Measurements from ENCODE around the gene OGA.
A peak's percentile ranks its signal among the peaks of the same experiment; 100 is the strongest.

OGA gene

DNA sequence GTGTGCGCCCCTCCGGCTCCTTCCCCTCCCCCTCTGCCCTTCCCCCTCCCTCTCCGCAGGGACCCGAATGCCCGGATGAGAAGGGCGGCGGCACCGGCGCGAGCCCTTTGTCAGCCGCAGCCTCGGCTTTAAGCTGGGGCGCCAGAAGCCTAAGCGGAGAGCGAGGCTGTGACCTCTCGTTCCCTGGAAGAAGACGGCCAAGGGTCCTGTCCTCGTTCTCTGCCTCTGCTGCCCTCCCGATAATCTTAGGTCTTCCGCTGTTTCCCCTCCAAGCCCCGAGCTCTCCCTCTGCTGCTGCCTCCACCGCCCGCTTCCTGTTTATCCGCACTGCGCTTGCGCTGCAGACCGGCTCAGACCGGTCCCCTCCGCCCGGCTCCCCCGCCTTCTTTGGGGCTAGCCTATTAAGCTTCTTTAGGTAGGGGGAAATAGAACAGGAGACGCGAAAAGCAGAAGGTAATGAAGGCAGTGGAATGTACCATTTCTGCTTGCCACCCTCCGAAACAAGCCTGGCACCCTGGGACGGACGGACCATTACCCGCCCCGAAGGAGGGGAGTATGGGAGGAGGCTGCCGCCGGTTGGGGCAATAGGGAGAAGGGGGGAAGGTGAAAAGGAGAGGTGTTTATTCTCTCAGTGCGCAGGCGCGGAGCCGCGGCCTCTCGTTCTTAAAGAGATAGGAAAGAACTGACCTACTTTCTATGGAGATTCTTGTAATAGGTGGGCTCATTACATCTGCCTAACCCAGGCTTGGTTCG, at the start of gene OGA:
Gene OGA (minus strand): TSS at position 326 of the 753 bp plus-strand sequence. CDS start 422 bp downstream, outside the sequence.
- H3K4me3 Mint-ChIP-seq = peak within 1 kb of the TSS; percentile 95
- DNase-seq (ENCODE audit: low spot score in 2 of 2) (peak; percentile 86 to 93), ATAC-seq (ENCODE audit: low read depth) (peak; percentile 86)
- H3K27ac Mint-ChIP-seq = peak within 1 kb of the TSS; percentile 95
- H3K36me3 Mint-ChIP-seq = peaks cover 9% of the 10 kb centered on the region
- H3K9me3 Mint-ChIP-seq = no peaks in the 10 kb centered on the region
- H3K4me1 Mint-ChIP-seq = peaks cover 30% of the 10 kb centered on the region
- no peaks in the 10 kb centered on the region for H3K27me3 Mint-ChIP-seq

- Mint-ChIP-seq H3K36me3 (peaks cover 22% of the 10 kb centered on the region), H3K4me3 (no peak overlapping the region), H3K9me3 (peaks cover 3% of the 10 kb centered on the region), H3K27ac (no peak overlapping the region), H3K27me3 (no peaks in the 10 kb centered on the region), H3K4me1 (peaks cover 7% of the 10 kb centered on the region)
- DNase-seq (ENCODE audit: low spot score in 2 of 2) (no peak), ATAC-seq (ENCODE audit: low read depth) (no peak)
Observed at GRCh38 chr10:101867931-101868330, 49.7 kb upstream of the OGA start.

DNA sequence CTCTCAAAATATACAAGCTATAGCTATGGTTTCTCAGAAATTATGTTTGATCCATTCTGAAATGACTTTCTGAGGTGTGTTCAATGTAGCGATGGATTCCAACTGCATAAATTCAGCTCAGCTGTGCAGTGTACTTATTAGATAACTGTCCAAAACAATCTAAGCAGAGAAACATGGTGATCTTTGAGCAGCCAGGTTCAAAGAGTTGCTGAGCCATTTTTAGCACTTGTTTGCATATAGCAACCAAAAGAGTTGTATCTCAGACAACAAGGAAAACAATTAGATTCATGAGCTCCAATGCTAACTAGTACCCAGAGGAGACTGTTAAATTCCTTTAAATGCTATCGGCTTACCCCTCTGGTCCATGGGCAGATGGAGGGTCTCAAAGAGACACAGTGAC, 41.3 kb upstream of the OGA start:
- DNase-seq (ENCODE audit: low spot score in 2 of 2) (no peak), ATAC-seq (ENCODE audit: low read depth) (peak; percentile 72)
- Mint-ChIP-seq H3K4me1 (peaks cover 24% of the 10 kb centered on the region), H3K9me3 (peaks cover 7% of the 10 kb centered on the region), H3K36me3 (peaks cover 30% of the 10 kb centered on the region), H3K27ac (peak overlapping the region; percentile 96), H3K4me3 (peak overlapping the region; percentile 28), H3K27me3 (no peaks in the 10 kb centered on the region)

DNA sequence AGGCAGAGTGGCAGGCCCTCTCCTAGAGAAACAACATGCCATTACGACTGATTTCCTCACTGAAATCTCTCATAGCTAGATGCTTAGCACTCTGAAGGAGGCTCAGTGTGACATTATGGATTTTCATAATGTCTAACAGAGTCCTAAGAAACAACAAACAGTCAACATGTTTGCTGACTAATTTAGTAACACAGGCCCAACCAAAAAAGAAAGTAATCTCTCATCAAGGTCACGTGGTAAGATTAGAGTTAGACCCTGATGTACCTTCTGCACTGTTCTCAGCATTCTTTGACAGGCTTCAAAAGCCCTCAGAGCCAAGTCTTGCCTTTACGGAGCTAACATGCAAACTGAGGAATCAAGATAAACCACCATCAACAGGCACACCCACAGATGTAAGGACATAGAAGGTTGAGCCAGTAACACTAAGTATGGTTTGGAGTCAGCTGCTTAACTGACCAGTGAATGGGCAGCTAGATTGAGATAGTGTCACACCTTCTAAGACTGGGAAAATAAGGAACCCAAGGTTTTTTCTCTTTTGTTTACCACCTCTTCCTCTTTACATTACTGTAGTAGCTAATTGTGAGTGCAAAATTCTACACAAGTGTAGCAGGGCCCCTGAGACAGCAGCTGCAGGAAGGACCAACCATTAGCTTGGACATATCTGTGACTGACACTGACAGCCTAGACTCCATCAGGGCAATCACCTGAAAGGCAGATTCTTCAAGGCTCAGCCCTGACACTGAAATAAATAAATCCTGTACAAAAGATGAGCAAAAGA, 40.7 kb upstream of the OGA start:
- peaks cover 27% of the 10 kb centered on the region for H3K36me3 Mint-ChIP-seq
- peaks cover 18% of the 10 kb centered on the region for H3K4me1 Mint-ChIP-seq
- peak overlapping the region; percentile 68 for H3K4me3 Mint-ChIP-seq
- no peaks in the 10 kb centered on the region for H3K27me3 Mint-ChIP-seq
- H3K9me3 Mint-ChIP-seq = peaks cover 6% of the 10 kb centered on the region
- peak overlapping the region; percentile 96 for H3K27ac Mint-ChIP-seq
- DNase-seq (ENCODE audit: low spot score in 2 of 2) = no peak
- ATAC-seq (ENCODE audit: low read depth) = peak; percentile 69

DNA sequence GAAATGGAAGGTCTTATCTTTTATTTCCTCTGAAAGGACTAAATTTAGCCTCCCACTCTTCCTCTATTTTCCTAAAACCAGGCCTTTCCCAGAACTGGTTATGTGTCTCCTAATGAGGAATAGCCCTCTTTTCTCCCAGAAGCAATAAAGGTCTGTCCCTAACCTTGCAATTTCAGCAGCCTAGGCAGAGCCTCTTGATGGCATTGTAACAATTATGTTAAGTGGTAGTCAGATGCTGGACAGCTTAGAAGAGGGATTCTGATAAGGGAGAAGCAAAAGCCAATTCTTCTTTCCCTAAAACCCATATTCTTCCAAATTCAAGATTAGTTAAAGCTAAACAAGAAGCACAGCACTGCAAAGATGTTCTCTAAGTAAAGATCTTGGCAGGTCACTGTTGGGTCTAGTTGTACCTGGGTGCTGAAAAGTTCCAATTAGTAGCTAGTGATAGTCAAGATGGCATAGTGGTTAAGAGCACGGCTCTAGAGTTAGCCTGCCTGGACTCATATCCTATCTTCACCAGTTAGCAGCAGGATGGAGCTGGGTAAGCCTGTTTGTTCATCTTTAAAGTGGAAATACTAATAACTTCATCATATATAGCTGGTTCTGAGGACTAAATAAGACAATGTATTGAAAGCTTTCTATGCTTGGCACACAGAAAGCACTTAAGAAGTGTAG, 39.7 kb upstream of the OGA start:
- ATAC-seq (ENCODE audit: low read depth) (no peak), DNase-seq (ENCODE audit: low spot score in 2 of 2) (no peak)
- Mint-ChIP-seq H3K27me3 (no peaks in the 10 kb centered on the region), H3K9me3 (peaks cover 6% of the 10 kb centered on the region), H3K4me3 (no peak overlapping the region), H3K4me1 (peaks cover 17% of the 10 kb centered on the region), H3K27ac (peak overlapping the region; percentile 96), H3K36me3 (peaks cover 23% of the 10 kb centered on the region)

- no peak for ATAC-seq (ENCODE audit: low read depth)
- H3K27me3 Mint-ChIP-seq = no peaks in the 10 kb centered on the region
- peaks cover 17% of the 10 kb centered on the region for H3K4me1 Mint-ChIP-seq
- H3K9me3 Mint-ChIP-seq = peaks cover 6% of the 10 kb centered on the region
- H3K4me3 Mint-ChIP-seq = no peak overlapping the region
- H3K36me3 Mint-ChIP-seq = peaks cover 18% of the 10 kb centered on the region
- no peak overlapping the region for H3K27ac Mint-ChIP-seq
- no peak for DNase-seq (ENCODE audit: low spot score in 2 of 2)
Observed at GRCh38 chr10:101856626-101857025, 38.4 kb upstream of the OGA start.

- no peak for ATAC-seq (ENCODE audit: low read depth)
- DNase-seq (ENCODE audit: low spot score in 2 of 2) = no peak
- Mint-ChIP-seq H3K36me3 (peaks cover 17% of the 10 kb centered on the region), H3K4me1 (peaks cover 8% of the 10 kb centered on the region), H3K27me3 (no peaks in the 10 kb centered on the region), H3K9me3 (no peaks in the 10 kb centered on the region), H3K4me3 (no peak overlapping the region), H3K27ac (peak overlapping the region; percentile 36)
Observed at GRCh38 chr10:101851411-101852116, 33.3 kb upstream of the OGA start.

GRCh38 chr10:101850749-101851148, 32.5 kb upstream of the OGA start:
- no peak for DNase-seq (ENCODE audit: low spot score in 2 of 2)
- peaks cover 8% of the 10 kb centered on the region for H3K4me1 Mint-ChIP-seq

DNA sequence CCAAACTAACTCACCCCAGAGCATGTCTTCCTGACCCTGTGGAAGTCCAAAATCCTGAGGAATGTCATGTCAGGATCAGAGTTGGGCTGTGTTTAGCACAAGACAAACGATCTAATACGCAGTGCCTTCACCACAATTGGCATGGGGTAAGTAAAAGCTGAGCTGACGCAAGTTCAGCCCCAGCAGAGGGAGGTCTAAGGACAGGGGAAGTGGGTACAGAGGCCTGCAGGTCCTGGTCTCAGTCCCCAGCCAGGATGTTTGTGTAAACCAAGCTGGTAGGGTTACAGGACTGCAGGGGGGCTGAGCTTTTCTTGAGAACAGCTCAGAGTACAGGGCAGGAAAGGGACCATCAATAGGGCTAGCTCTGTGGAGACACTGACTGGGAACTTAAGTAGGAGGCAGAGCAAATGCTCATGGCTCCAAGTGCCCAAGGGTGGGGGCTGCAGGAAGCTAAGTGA, 30.7 kb upstream of the OGA start:
- Mint-ChIP-seq H3K4me3 (no peak overlapping the region), H3K36me3 (peaks cover 17% of the 10 kb centered on the region), H3K27ac (no peak overlapping the region), H3K27me3 (no peaks in the 10 kb centered on the region), H3K9me3 (no peaks in the 10 kb centered on the region), H3K4me1 (peaks cover 13% of the 10 kb centered on the region)
- DNase-seq (ENCODE audit: low spot score in 2 of 2) = no peak
- ATAC-seq (ENCODE audit: low read depth) = no peak

More at GRCh38 chr10:101850749-101851148, 32.5 kb upstream of the OGA start:
- no peak for ATAC-seq (ENCODE audit: low read depth)
- H3K9me3 Mint-ChIP-seq = no peaks in the 10 kb centered on the region
- peaks cover 17% of the 10 kb centered on the region for H3K36me3 Mint-ChIP-seq
- no peaks in the 10 kb centered on the region for H3K27me3 Mint-ChIP-seq
- no peak overlapping the region for H3K4me3 Mint-ChIP-seq
- H3K27ac Mint-ChIP-seq = peak overlapping the region; percentile 36

DNA sequence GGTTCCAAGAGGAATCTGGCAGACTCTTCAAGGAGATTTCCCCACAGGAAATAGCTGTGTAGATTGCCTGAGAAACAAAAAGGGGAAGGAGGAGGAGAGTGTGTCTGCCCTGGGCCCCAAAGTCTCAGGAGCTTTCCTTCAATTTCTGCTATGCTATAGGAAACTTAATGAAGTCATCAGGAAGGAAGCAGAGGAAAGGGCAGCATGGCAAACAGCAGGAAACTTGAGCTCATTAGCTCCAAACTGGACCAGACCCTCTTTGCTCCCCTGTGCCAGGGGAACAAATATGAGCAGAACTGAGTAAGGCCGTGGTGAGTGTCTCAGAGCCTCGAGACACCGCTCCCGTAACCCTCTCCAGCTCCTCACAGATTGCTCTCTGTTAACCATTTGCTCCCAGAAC, 30.2 kb upstream of the OGA start:
- H3K27ac Mint-ChIP-seq = no peak overlapping the region
- DNase-seq (ENCODE audit: low spot score in 2 of 2) (no peak), ATAC-seq (ENCODE audit: low read depth) (no peak)
- peaks cover 14% of the 10 kb centered on the region for H3K4me1 Mint-ChIP-seq
- no peaks in the 10 kb centered on the region for H3K9me3 Mint-ChIP-seq
- no peak overlapping the region for H3K4me3 Mint-ChIP-seq
- no peaks in the 10 kb centered on the region for H3K27me3 Mint-ChIP-seq
- H3K36me3 Mint-ChIP-seq = peaks cover 17% of the 10 kb centered on the region

DNA sequence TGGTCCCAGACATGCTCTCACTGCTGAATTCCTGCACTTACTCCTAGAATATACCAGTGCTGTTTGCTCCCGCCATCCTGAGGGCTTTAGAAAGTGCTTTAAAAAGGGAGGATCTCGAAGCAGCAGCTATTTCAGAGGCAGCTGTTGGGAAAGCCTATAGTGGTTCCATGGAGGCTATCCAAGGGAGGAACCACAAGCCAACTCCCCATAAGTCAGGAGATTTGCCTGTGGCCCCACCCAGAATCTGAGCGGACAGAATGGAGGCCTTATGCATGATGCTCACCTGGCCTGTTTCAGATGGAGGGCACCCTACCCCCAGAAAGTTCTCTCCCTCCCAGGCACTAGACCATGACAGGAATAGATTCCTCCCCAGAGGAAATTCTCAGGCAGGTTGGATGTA, 27.6 kb upstream of the OGA start:
- H3K9me3 Mint-ChIP-seq = no peaks in the 10 kb centered on the region
- no peak overlapping the region for H3K4me3 Mint-ChIP-seq
- H3K27ac Mint-ChIP-seq = no peak overlapping the region
- DNase-seq (ENCODE audit: low spot score in 2 of 2) (no peak), ATAC-seq (ENCODE audit: low read depth) (no peak)
- peaks cover 11% of the 10 kb centered on the region for H3K36me3 Mint-ChIP-seq
- peaks cover 29% of the 10 kb centered on the region for H3K4me1 Mint-ChIP-seq
- H3K27me3 Mint-ChIP-seq = no peaks in the 10 kb centered on the region

DNA sequence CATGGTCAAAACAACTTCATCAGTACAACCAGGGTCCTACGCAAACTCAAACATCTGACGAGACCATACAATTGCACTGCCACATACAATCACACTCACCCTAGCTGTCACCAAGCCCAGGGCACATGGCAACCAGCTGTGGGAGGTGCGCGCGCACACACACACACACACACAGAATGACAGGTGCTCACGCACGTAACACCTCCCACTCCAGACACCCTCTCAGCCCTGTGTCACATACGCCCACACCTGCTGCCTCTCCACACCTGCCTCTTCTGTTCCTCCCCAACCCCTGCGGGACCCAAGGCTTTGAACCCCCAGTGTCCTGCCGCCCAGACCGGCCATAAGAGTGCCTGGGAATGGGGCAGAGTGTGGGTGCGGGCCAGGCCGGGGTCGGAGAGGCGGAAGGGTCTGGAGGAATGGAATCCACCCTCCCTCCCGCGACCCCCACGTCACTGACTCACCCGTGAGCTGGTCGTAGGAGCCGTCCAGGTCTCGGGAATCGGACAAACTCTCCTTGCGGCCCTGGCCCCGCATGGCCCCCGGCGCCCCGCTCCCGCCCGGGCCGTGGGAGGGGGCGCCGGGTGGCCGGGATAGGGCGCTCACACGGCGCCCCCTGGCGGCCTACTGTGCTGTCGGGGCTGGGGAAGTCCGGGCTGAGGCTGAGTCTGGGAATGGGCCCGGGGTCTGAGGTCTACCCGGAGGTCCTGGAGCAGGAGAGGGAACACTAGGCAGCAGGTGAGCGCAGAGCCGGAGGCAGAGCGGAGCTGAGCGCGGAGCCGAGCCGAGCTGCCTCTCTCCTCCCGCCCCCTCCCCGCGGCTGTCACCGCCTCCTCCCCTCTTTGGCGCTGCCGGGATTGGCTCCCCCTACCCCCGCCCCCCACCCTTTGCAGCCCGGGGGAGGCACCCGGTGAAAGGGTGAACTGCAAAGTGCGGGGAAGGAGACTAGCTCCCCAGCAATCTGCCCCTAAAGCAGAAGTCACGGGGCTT, 25.1 kb upstream of the OGA start, which contains the start of gene KCNIP2:
Gene KCNIP2 (minus strand): TSS at position 769 of the 990 bp plus-strand sequence. CDS start 232 bp downstream, at position 537.
- H3K27ac Mint-ChIP-seq = peak within 1 kb of the TSS; percentile 64
- peak within 1 kb of the TSS; percentile 73 for H3K4me3 Mint-ChIP-seq
- H3K27me3 Mint-ChIP-seq = no peaks in the 10 kb centered on the region
- no peaks in the 10 kb centered on the region for H3K9me3 Mint-ChIP-seq
- peak; percentile 73 for ATAC-seq (ENCODE audit: low read depth)
- peaks cover 41% of the 10 kb centered on the region for H3K4me1 Mint-ChIP-seq
- H3K36me3 Mint-ChIP-seq = peaks cover 2% of the 10 kb centered on the region
- peak; percentile 62 to 65 for DNase-seq (ENCODE audit: low spot score in 2 of 2)

Data from memory B cell (primary cell).